NCI-H345 treated with DMSO at 0.1 percent for 48 hours (cell line): ENCODE measurements around the gene IPPK.
"Not testable (repeated sequence)": the region's sequence is repeated elsewhere in the genome, so short reads cannot be mapped to it uniquely, and the experiment has no call there.

Experiments used
- DNase-seq: peaks from one replicate; lab custom pipeline; 2025; ENCODE audit not compliant: unreplicated experiment; lab: John Stamatoyannopoulos, UW

IPPK gene

GRCh38 chr9:92638621-92639101, 31.3 kb downstream of the IPPK start:
- DNase-seq: no peak

- DNase-seq: no peak
Measured at GRCh38 chr9:92637886-92638620, 31.9 kb downstream of the IPPK start.

- no peak for DNase-seq
Measured at GRCh38 chr9:92637326-92637725, 32.6 kb downstream of the IPPK start.

GRCh38 chr9:92636627-92637026, 33.3 kb downstream of the IPPK start:
- DNase-seq: no peak

- no peak for DNase-seq
Measured at GRCh38 chr9:92635760-92636159, 34.2 kb downstream of the IPPK start.

GRCh38 chr9:92634712-92635605, 35.0 kb downstream of the IPPK start:
- DNase-seq: no peak

- no peak for DNase-seq
Measured at GRCh38 chr9:92633614-92634278, 36.2 kb downstream of the IPPK start.

GRCh38 chr9:92632641-92633040, 37.3 kb downstream of the IPPK start:
- DNase-seq: no peak

- no peak for DNase-seq
Measured at GRCh38 chr9:92631452-92632343, 38.2 kb downstream of the IPPK start.

- DNase-seq: no peak
Measured at GRCh38 chr9:92627651-92628050, 42.3 kb downstream of the IPPK start.

- no peak for DNase-seq
Measured at GRCh38 chr9:92626484-92626883, 43.4 kb downstream of the IPPK start.

- not testable (repeated sequence) for DNase-seq
Measured at GRCh38 chr9:92623936-92624335, 46.0 kb downstream of the IPPK start.

GRCh38 chr9:92620845-92621244, 49.1 kb downstream of the IPPK start:
- DNase-seq: no peak

- DNase-seq: no peak
Measured at GRCh38 chr9:92619601-92620300, 50.2 kb downstream of the IPPK start.

- DNase-seq: no peak
Measured at GRCh38 chr9:92618633-92619225, 51.2 kb downstream of the IPPK start.

- DNase-seq: no peak
Measured at GRCh38 chr9:92617951-92618510, 51.9 kb downstream of the IPPK start.

GRCh38 chr9:92617195-92617813, 52.6 kb downstream of the IPPK start:
- no peak for DNase-seq

GRCh38 chr9:92616655-92617111, 53.2 kb downstream of the IPPK start:
- DNase-seq: no peak

GRCh38 chr9:92616199-92616641, 53.7 kb downstream of the IPPK start:
- DNase-seq: no peak
